SU-DHL-6 (cell line): ENCODE measurements around the gene FAM210A.
A peak's percentile ranks its signal among the peaks of the same experiment; 100 is the strongest.

Experiments
- EZH2phosphoT487 ChIP-seq: fragments of 200-600 bp; sonication (generic), shearing (Covaris generic); conservative IDR thresholded peaks from 2 replicates; pipeline ENCODE4 v1.6.1; 2018; ENCODE audit warnings: mild to moderate bottlenecking, antibody characterized with exemption, low read length, moderate library complexity, mixed read lengths
- TF ChIP-seq, protein P1 (sequence below): fragments of 200-600 bp; sonication (generic); IDR thresholded peaks from one replicate; pipeline ENCODE4 v1.5.1; 2017; ENCODE audit warnings: antibody characterized with exemption, mild to moderate bottlenecking, low read length, moderate library complexity; ENCODE audit not compliant: insufficient read depth, poor library complexity, severe bottlenecking

DNA sequence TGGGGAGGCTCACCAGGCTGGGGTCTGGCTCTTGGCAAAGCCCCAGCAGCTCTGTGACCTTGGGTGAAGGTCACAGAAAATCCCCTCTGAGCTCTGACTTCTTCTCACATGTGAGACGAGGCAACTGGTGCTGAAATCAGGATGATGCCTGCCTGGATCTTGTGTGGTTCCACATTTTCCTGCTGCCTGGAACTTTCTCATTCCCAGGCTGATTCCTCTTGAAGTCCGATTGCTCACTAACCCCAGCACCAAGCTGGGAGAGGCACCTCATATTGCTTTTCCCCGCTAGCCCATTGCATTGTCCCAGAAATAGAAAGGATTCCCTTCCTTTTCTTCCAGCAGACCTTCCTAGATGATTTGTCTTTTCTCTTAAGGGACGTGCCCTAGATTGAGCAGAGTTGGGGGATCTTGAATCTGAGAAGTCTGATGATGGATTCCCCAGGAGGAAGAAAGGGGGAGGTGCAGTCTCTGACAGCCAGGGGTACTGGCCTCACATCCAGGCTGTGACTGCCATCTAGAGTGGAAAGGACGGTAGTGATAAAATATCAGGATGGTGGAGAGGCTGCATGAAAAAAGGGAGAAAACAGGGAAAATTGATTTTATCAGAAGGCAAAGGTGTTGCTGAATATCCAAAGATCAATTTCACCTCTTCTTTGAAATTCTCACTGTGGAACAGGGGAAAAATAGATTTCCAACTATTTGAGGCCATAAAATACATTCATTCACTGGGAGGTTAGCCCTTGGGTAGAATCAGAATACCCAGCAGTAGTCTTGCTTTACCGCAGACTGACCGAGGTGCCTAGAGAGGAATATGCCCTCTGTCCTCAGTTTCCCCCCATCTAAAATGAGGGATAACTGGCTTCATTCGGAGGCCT is 96.3 kb downstream of the FAM210A start:
- TF ChIP-seq, protein P1, sequence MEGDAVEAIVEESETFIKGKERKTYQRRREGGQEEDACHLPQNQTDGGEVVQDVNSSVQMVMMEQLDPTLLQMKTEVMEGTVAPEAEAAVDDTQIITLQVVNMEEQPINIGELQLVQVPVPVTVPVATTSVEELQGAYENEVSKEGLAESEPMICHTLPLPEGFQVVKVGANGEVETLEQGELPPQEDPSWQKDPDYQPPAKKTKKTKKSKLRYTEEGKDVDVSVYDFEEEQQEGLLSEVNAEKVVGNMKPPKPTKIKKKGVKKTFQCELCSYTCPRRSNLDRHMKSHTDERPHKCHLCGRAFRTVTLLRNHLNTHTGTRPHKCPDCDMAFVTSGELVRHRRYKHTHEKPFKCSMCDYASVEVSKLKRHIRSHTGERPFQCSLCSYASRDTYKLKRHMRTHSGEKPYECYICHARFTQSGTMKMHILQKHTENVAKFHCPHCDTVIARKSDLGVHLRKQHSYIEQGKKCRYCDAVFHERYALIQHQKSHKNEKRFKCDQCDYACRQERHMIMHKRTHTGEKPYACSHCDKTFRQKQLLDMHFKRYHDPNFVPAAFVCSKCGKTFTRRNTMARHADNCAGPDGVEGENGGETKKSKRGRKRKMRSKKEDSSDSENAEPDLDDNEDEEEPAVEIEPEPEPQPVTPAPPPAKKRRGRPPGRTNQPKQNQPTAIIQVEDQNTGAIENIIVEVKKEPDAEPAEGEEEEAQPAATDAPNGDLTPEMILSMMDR: peak; percentile 55
- no peak for TF ChIP-seq EZH2phosphoT487
